NCI-H1694 treated with DMSO at 0.1 percent for 48 hours (cell line): ENCODE data around the gene AP3B1.

Experiments
- DNase-seq: peaks from one replicate; lab custom pipeline; 2025; lab: John Stamatoyannopoulos, UW

AP3B1 gene

GRCh38 chr5:78294248-78295034 lies at the start of gene AP3B1:
AP3B1 (minus strand) TSS chr5:78294698; CDS start chr5:78294579, 119 bp downstream.
- peak; percentile 84 for DNase-seq

- DNase-seq: no peak
Observed at GRCh38 chr5:78341440-78341839, 46.9 kb upstream of the AP3B1 start.

- DNase-seq: no peak
Observed at GRCh38 chr5:78339617-78340436, 45.3 kb upstream of the AP3B1 start.

- DNase-seq: no peak
Observed at GRCh38 chr5:78336698-78337097, 42.2 kb upstream of the AP3B1 start.

- no peak for DNase-seq
Observed at GRCh38 chr5:78335976-78336375, 41.5 kb upstream of the AP3B1 start.

GRCh38 chr5:78334811-78335210 lies 40.3 kb upstream of the AP3B1 start:
- peak; percentile 58 for DNase-seq

GRCh38 chr5:78331523-78332080 lies 37.1 kb upstream of the AP3B1 start:
- no peak for DNase-seq

GRCh38 chr5:78328585-78329173 lies 34.2 kb upstream of the AP3B1 start:
- DNase-seq: no peak

- no peak for DNase-seq
Observed at GRCh38 chr5:78327761-78328510, 33.4 kb upstream of the AP3B1 start.

GRCh38 chr5:78326930-78327329 lies 32.4 kb upstream of the AP3B1 start:
- no peak for DNase-seq

- no peak for DNase-seq
Observed at GRCh38 chr5:78323241-78323640, 28.7 kb upstream of the AP3B1 start.

- peak; percentile 6 for DNase-seq
Observed at GRCh38 chr5:78320401-78320800, 25.9 kb upstream of the AP3B1 start.

- no peak for DNase-seq
Observed at GRCh38 chr5:78318337-78318736, 23.8 kb upstream of the AP3B1 start.

GRCh38 chr5:78317515-78317914 lies 23.0 kb upstream of the AP3B1 start:
- no peak for DNase-seq

- DNase-seq: no peak
Observed at GRCh38 chr5:78308703-78309102, 14.2 kb upstream of the AP3B1 start.

GRCh38 chr5:78300464-78301045 lies 6.1 kb upstream of the AP3B1 start:
- no peak for DNase-seq

- DNase-seq: no peak
Observed at GRCh38 chr5:78295035-78295961, 800 bp upstream of the AP3B1 start.

GRCh38 chr5:78293851-78294247 lies 649 bp downstream of the AP3B1 start:
- no peak for DNase-seq

GRCh38 chr5:78291687-78292086 lies 2.8 kb downstream of the AP3B1 start:
- DNase-seq: no peak

GRCh38 chr5:78289911-78290310 lies 4.6 kb downstream of the AP3B1 start:
- no peak for DNase-seq
